ENCODE measurements around the gene CWF19L2. TPM values are rescaled to one million over a fixed set of nuclear protein-coding genes. Genes with fewer than 3 reads are reported as not detected.
"Not testable (repeated sequence)": the region's sequence is repeated elsewhere in the genome, so short reads cannot be mapped to it uniquely, and the experiment has no call there.

CWF19L2 gene
- total RNA-seq (2014; rRNA removed; shearing (Covaris generic); ENCODE audit: low replicate concordance), result 3.7 and 10.6 TPM in 2 replicates

DNA sequence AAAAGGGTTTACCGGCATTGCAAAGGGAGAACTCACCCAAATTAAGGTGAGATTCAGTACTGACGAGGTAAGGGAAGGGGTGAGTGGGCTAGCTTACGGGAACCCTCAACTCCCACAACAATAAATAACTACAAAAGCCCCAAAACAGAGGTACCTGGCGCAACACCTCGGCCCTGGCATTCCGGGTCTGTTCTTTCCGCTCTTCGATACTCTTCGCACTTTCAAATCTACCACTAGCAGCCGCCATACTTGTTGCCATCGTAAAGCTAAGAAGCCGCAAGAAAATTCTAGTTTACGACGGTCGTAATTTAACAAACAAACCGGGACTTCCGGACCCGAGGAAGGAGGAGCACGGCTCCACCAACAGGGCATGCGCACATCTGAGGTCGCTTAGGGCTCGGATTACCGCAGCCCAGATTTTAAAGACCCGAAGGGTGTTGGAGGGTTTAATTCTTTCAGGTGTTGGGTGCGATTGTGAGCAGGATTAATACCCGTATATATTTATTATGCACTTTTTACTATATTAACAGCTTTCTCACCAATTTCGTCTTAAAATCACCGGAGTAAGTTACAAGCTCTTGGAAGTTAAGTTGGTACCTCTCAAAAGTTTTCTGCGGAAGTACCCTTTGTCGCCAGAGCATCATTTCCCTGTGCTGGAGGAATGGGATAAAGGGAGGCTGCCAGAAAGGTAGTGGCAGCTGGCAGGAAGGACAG, at the start of gene CWF19L2:
Gene CWF19L2 (minus strand): TSS at position 268 of the 714 bp plus-strand sequence. CDS start 9 bp downstream, at position 259.
- no peaks in the 10 kb centered on the region for H3K9me3 ChIP-seq
- H3K27me3 ChIP-seq, result no peaks in the 10 kb centered on the region; the same call in 1 of the 2 replicates
- H3K36me3 ChIP-seq, result peaks cover 8% of the 10 kb centered on the region
- peak within 1 kb of the TSS; percentile 70 for H3K4me3 ChIP-seq
- DNase-seq, result peak; percentile 88

GRCh38 chr11:107505647-107506225, 48.1 kb upstream of the CWF19L2 start:
- no peak for DNase-seq
- peaks cover 16% of the 10 kb centered on the region for H3K36me3 ChIP-seq
- no peak overlapping the region for H3K4me3 ChIP-seq
- H3K9me3 ChIP-seq, result no peaks in the 10 kb centered on the region
- no peaks in the 10 kb centered on the region for H3K27me3 ChIP-seq

- peaks cover 16% of the 10 kb centered on the region for H3K36me3 ChIP-seq
- H3K9me3 ChIP-seq, result no peaks in the 10 kb centered on the region
- H3K4me3 ChIP-seq, result no peak overlapping the region
- H3K27me3 ChIP-seq, result no peaks in the 10 kb centered on the region
- DNase-seq, result no peak
Measured at GRCh38 chr11:107504981-107505380, 47.4 kb upstream of the CWF19L2 start.

DNA sequence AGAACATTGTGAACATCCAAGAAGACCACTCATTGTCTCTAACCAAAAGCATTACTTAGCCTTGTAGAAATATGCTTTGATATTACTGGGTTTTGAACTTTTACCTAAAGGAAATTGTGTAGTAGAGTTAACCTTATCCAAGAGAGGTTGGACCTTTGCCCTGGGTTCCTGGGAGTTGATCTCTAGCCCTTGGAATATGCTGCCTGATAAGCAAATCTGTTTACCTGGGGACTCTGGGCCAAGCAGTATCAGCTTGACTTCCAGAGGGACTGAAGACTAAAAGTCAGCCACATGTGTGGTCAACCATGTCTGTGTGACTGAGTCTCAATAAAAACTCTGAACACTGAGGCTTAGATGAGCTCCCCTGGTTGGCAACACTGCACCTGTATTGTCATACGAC, 44.1 kb upstream of the CWF19L2 start:
- Histone ChIP-seq H3K27me3 (no peaks in the 10 kb centered on the region), H3K4me3 (no peak overlapping the region), H3K9me3 (no peaks in the 10 kb centered on the region), H3K36me3 (peaks cover 16% of the 10 kb centered on the region)
- DNase-seq, result no peak

DNA sequence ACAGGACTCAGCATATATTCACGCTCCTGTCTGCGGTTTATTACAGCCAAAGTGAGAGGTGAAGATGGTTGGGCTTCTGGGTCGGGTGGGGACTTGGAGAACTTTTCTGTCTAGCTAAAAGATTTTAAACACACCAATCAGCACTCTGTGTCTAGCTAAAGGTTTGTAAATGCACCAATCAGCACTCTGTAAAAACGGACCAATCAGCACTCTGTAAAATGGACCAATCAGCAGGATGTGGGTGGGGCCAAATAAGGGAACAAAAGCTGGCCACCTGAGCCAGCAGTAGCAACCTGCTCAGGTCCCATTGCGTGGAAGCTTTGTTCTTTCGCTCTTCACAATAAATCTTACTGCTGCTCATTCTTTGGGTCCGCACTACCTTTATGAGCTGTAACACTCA, 39.7 kb upstream of the CWF19L2 start:
- not testable (repeated sequence) for H3K4me3 ChIP-seq, H3K36me3 ChIP-seq

DNA sequence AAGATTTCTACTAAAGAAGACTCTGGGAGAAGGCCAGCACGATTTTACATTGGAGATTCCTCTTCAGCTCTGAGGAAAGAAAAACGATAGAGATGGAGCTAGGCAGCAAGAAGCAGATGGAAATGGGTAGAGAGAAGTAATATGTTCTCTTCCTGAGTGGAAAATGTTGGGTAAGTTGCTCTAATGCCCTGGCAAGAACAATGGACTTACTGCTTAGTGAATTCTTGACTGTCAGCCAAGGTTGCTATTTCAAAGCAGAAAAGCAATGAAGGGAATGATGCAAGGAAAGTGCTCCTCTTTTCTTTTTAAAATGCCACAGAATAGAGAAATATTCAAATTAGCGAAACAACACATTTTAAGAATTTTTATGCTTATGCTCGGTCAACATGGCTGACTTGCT, 38.4 kb upstream of the CWF19L2 start:
- H3K27me3 ChIP-seq, result no peaks in the 10 kb centered on the region
- H3K9me3 ChIP-seq, result no peaks in the 10 kb centered on the region
- no peak overlapping the region for H3K4me3 ChIP-seq
- DNase-seq, result no peak
- H3K36me3 ChIP-seq, result no peaks in the 10 kb centered on the region

More for the DNA sequence above, 39.7 kb upstream of the CWF19L2 start:
- DNase-seq, H3K27me3 ChIP-seq, H3K9me3 ChIP-seq: not testable (repeated sequence)

GRCh38 chr11:107494055-107494454, 36.4 kb upstream of the CWF19L2 start:
- H3K27me3 ChIP-seq, result no peaks in the 10 kb centered on the region
- H3K9me3 ChIP-seq, result no peaks in the 10 kb centered on the region
- no peak overlapping the region for H3K4me3 ChIP-seq
- DNase-seq, result no peak
- H3K36me3 ChIP-seq, result no peaks in the 10 kb centered on the region

DNA sequence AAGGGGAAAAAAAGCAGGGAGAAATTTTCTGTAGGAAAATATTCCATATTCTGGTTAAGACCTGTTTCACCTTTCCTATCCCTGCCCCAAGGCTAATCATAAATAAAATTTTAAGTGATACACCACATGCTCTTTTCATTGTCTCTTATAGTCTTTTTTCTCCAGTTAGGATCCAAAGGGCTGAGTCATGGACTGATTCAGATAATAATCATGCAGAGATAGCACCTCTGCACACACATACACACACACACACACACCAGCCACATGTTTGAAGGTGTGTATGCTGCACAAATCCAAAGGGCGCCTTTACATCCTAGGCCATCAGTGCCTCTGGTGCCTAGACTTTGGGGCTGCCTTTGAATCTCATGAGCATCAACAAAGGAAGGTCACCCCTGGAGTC, 35.5 kb upstream of the CWF19L2 start:
- no peaks in the 10 kb centered on the region for H3K9me3 ChIP-seq
- no peaks in the 10 kb centered on the region for H3K27me3 ChIP-seq
- no peaks in the 10 kb centered on the region for H3K36me3 ChIP-seq
- peak; percentile 11 for DNase-seq
- H3K4me3 ChIP-seq, result no peak overlapping the region

GRCh38 chr11:107490836-107491235, 33.2 kb upstream of the CWF19L2 start:
- H3K4me3 ChIP-seq, result no peak overlapping the region
- no peaks in the 10 kb centered on the region for H3K27me3 ChIP-seq
- no peaks in the 10 kb centered on the region for H3K36me3 ChIP-seq
- H3K9me3 ChIP-seq, result no peaks in the 10 kb centered on the region
- DNase-seq, result no peak

DNA sequence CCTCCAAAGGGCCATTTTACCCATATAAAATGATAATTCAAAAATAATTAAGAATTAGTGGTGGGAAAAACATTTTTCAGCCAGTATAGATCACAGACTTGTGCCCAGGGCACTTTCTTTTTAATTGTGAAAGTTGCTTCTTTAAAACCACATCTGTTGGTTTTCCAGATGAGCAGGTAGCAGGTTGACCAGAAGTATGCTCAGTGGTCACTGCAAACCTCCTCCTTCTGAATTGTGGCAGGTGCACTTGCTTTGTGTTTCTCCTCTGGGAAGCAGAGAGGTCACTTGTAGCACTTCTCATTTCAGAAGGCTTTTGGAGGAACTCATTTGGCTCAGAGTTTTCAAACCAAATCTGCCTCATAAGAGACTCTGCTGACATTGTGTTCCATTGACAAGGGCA, 24.6 kb upstream of the CWF19L2 start:
- no peak for DNase-seq
- peaks cover 2% of the 10 kb centered on the region; the same call in 1 of the 2 replicates for H3K27me3 ChIP-seq
- no peak overlapping the region for H3K4me3 ChIP-seq

GRCh38 chr11:107478922-107479321, 21.3 kb upstream of the CWF19L2 start:
- Histone ChIP-seq H3K27me3 (peaks cover 7% of the 10 kb centered on the region; the same call in 1 of the 2 replicates), H3K4me3 (no peak overlapping the region), H3K9me3 (no peaks in the 10 kb centered on the region), H3K36me3 (no peaks in the 10 kb centered on the region)
- no peak for DNase-seq

More for the DNA sequence above, 24.6 kb upstream of the CWF19L2 start:
- H3K9me3 ChIP-seq, result no peaks in the 10 kb centered on the region
- H3K36me3 ChIP-seq, result no peaks in the 10 kb centered on the region

DNA sequence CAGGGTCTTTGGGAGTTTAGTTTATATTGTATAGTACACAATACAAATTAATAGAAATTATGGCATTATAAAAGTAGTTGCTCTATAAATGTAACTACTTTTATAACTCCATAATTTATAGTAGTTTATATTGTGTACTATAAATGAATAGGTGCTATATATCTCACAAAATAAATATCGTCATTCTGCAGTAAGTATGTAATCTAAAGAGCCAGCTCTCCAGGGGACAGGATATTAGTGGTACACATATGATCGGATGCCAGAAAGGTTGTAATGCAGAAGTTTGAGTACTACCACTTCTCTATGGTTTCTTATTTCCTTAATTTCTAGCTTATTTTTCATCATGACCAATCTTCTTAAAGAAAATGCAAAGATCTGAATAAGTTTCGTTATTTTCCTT, 20.2 kb upstream of the CWF19L2 start:
- Histone ChIP-seq H3K4me3 (no peak overlapping the region), H3K27me3 (peaks cover 7% of the 10 kb centered on the region; the same call in 1 of the 2 replicates), H3K9me3 (no peaks in the 10 kb centered on the region), H3K36me3 (no peaks in the 10 kb centered on the region)
- no peak for DNase-seq

- H3K9me3 ChIP-seq, result no peaks in the 10 kb centered on the region
- H3K4me3 ChIP-seq, result no peak overlapping the region
- no peak for DNase-seq
- peaks cover 4% of the 10 kb centered on the region; the same call in 1 of the 2 replicates for H3K27me3 ChIP-seq
- no peaks in the 10 kb centered on the region for H3K36me3 ChIP-seq
Measured at GRCh38 chr11:107473792-107474191, 16.2 kb upstream of the CWF19L2 start.

GRCh38 chr11:107472966-107473365, 15.3 kb upstream of the CWF19L2 start:
- H3K27me3 ChIP-seq, result peaks cover 4% of the 10 kb centered on the region; the same call in 1 of the 2 replicates

DNA sequence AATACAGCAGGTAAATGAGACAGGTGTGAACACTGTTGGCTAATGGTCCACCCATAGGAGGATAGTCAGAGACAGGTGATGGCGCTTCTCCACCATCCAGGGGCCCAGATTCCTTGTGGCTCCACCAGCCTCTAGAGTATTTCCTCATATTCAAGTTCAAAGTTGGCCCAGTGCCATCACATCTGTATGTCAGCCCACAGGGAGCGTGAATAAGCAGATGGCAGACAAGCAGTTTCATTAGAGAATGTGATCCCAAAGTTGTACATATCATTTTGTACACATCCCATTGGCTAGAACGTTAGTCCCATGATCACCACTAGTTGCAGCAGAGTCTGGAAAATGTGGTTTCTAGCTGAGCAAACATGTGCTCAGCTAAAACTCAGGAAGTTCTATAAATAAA, 11.0 kb upstream of the CWF19L2 start:
- no peak overlapping the region for H3K4me3 ChIP-seq
- H3K36me3 ChIP-seq, result no peaks in the 10 kb centered on the region
- no peak for DNase-seq
- peaks cover 11% of the 10 kb centered on the region; the same call in 1 of the 2 replicates for H3K27me3 ChIP-seq
- no peaks in the 10 kb centered on the region for H3K9me3 ChIP-seq

More at GRCh38 chr11:107472966-107473365, 15.3 kb upstream of the CWF19L2 start:
- H3K36me3 ChIP-seq, result no peaks in the 10 kb centered on the region
- no peaks in the 10 kb centered on the region for H3K9me3 ChIP-seq
- no peak for DNase-seq
- no peak overlapping the region for H3K4me3 ChIP-seq

- peaks cover 11% of the 10 kb centered on the region; the same call in 1 of the 2 replicates for H3K27me3 ChIP-seq
- H3K36me3 ChIP-seq, result no peaks in the 10 kb centered on the region
- H3K4me3 ChIP-seq, result no peak overlapping the region
- DNase-seq, result no peak
- no peaks in the 10 kb centered on the region for H3K9me3 ChIP-seq
Measured at GRCh38 chr11:107467696-107468095, 10.1 kb upstream of the CWF19L2 start.

GRCh38 chr11:107466275-107466866, 8.7 kb upstream of the CWF19L2 start:
- not testable (repeated sequence) for H3K36me3 ChIP-seq, H3K9me3 ChIP-seq, DNase-seq, H3K4me3 ChIP-seq
- H3K27me3 ChIP-seq, result peaks cover 11% of the 10 kb centered on the region; the same call in 1 of the 2 replicates

Measured in MG63 (cell line).